GM12878 (cell line): ENCODE measurements around the gene SLC25A40. TPM values are rescaled to one million over a fixed set of nuclear protein-coding genes. Genes with fewer than 3 reads are reported as not detected.

Source experiments
- ATAC-seq: fragments of 200-7000 bp; cut with Tn5 transposase; 3 replicates; pipeline ENCODE4 v1.9.1; 2020; ENCODE audit warnings: mild to moderate bottlenecking, moderate library complexity
- BruUV-seq: library from RNA; stranded (reverse); fragments of 400-500 nt; replicated peaks from 2 replicates; lab custom pipeline; 2021; lab: Mats Ljungman, UMichigan
- CTCF ChIA-PET: fragments of 300-600 bp; sonication (Branson Sonifier 250); formaldehyde crosslinking; extraction: SDS; loops from one replicate; lab custom pipeline; 2021; ENCODE audit warnings: inconsistent platforms; lab: Yijun Ruan, JAX
- POLR2A ChIA-PET: fragments of 350-600 bp; formaldehyde crosslinking; extraction: SDS; loops from one replicate; lab custom pipeline; 2021; ENCODE audit warnings: inconsistent platforms; lab: Charles Lee
- RAD21 ChIA-PET: fragments of 300-600 bp; sonication (Branson Sonifier 250); formaldehyde crosslinking; loops from one replicate; lab custom pipeline; 2023; ENCODE audit warnings: antibody characterized with exemption; ENCODE audit not compliant: unreplicated experiment; lab: Charles Lee
- SMC1A ChIA-PET: fragments of 300-600 bp; sonication (Branson Sonifier 250); formaldehyde crosslinking; loops from one replicate; lab custom pipeline; 2023; ENCODE audit not compliant: unreplicated experiment, uncharacterized antibody; lab: Charles Lee
- DNase-seq: peaks from one replicate; pipeline ENCODE4 v3.0.0-alpha.2; 2011; ENCODE audit warnings: low read depth, low spot score
- FAIRE-seq: peaks from 3 replicates; lab custom pipeline; 2011; peaks lifted over from hg19 to GRCh38; lab: Jason Lieb, UNC
- H2AFZ ChIP-seq: 2 replicates; pipeline ENCODE4 v1.6.0; 2011; ENCODE audit warnings: low read depth, low read length, control low read depth; ENCODE audit not compliant: control insufficient read depth
- H3K27ac ChIP-seq: 2 replicates; pipeline ENCODE4 v1.5.1; 2011; ENCODE audit warnings: control low read depth; ENCODE audit not compliant: control insufficient read depth, insufficient read depth
- H3K27me3 ChIP-seq, 2 experiments: replicated peaks in 1 of 2; 2 replicates each; pipeline versions ENCODE4 v1.6.0 to v1.6.1; 2011; ENCODE audit warnings: low read length in 1 of 2; ENCODE audit not compliant: control insufficient read depth in 2 of 2, insufficient read depth in 2 of 2
- H3K36me3 ChIP-seq, 2 experiments: 2 replicates each; pipeline ENCODE4 v1.5.1; 2011; ENCODE audit warnings: low read length in 1 of 2; ENCODE audit not compliant: control insufficient read depth in 2 of 2, insufficient read depth in 2 of 2
- H3K4me1 ChIP-seq: 2 replicates; pipeline ENCODE4 v1.6.1; 2011; ENCODE audit warnings: mild to moderate bottlenecking, low read length, moderate library complexity, mixed read lengths; ENCODE audit not compliant: control insufficient read depth, insufficient read depth
- H3K4me2 ChIP-seq: 2 replicates; pipeline ENCODE4 v1.6.0; 2011; ENCODE audit warnings: control low read depth; ENCODE audit not compliant: control insufficient read depth, insufficient read depth
- H3K4me3 ChIP-seq: fragments of 200-600 bp; sonication (generic); 2 replicates; pipeline ENCODE4 v1.5.1; 2016
- H3K79me2 ChIP-seq: 2 replicates; pipeline ENCODE4 v1.6.0; 2011; ENCODE audit warnings: low read length; ENCODE audit not compliant: control insufficient read depth, insufficient read depth
- H3K9ac ChIP-seq: 2 replicates; pipeline ENCODE4 v1.8.0; 2011; ENCODE audit warnings: low read length, control low read depth, mixed read lengths; ENCODE audit not compliant: control insufficient read depth, insufficient read depth
- H3K9me3 ChIP-seq: replicated peaks from 3 replicates; pipeline ENCODE4 v1.5.1; 2011; ENCODE audit warnings: mild to moderate bottlenecking, low read length; ENCODE audit not compliant: control insufficient read depth, insufficient read depth
- H4K20me1 ChIP-seq: 2 replicates; pipeline ENCODE4 v1.6.0; 2011; ENCODE audit not compliant: control insufficient read depth, insufficient read depth
- ATF3 ChIP-seq: IDR thresholded peaks from 2 replicates; pipeline ENCODE4 v1.6.1; 2011; ENCODE audit warnings: low read depth, mild to moderate bottlenecking, low read length, moderate library complexity, borderline replicate concordance; ENCODE audit errors: extremely low read depth
- CREM ChIP-seq: IDR thresholded peaks from 2 replicates; pipeline ENCODE4 v1.6.1; 2014; ENCODE audit warnings: antibody characterized with exemption, low read depth
- CTCF ChIP-seq, 3 experiments: IDR thresholded peaks in 2 of 3; conservative IDR thresholded peaks in 1 of 3; 2 replicates each; pipeline ENCODE4 v1.5.1; 2011; ENCODE audit warnings: low read depth in 3 of 3, low read length in 3 of 3, mild to moderate bottlenecking in 3 of 3, control low read depth in 2 of 3, moderate library complexity in 2 of 3, inconsistent platforms in 1 of 3, mixed read lengths in 1 of 3; ENCODE audit not compliant: control insufficient read depth in 2 of 3, insufficient read depth in 1 of 3; ENCODE audit errors: extremely low read depth in 1 of 3
- E4F1 ChIP-seq: fragments of 450-650 bp; IDR thresholded peaks from 2 replicates; pipeline ENCODE4 v1.6.1; 2018; ENCODE audit warnings: borderline replicate concordance, mild to moderate bottlenecking; ENCODE audit not compliant: partially characterized antibody
- ELK1 ChIP-seq: IDR thresholded peaks from 2 replicates; pipeline ENCODE4 v1.6.1; 2012; ENCODE audit warnings: low read depth, low read length, improper control_type of control experiment
- EP300 ChIP-seq, 2 experiments: fragments of 150-350 bp in 1 of 2; IDR thresholded peaks; 2 replicates each; pipeline ENCODE4 v1.6.1; 2011 to 2012; ENCODE audit warnings: low read depth in 2 of 2, low read length in 2 of 2, borderline replicate concordance in 1 of 2, improper control_type of control experiment in 1 of 2, inconsistent platforms in 1 of 2; ENCODE audit not compliant: control insufficient read depth in 1 of 2
- FOXK2 ChIP-seq: fragments of 450-650 bp; IDR thresholded peaks from 2 replicates; pipeline ENCODE4 v1.6.1; 2017; ENCODE audit warnings: mild to moderate bottlenecking, moderate library complexity
- JUNB ChIP-seq: IDR thresholded peaks from 2 replicates; pipeline ENCODE4 v1.6.1; 2016; ENCODE audit warnings: antibody characterized with exemption, mild to moderate bottlenecking
- KLF5 ChIP-seq: fragments of 450-650 bp; IDR thresholded peaks from 2 replicates; pipeline ENCODE4 v1.6.1; 2014; ENCODE audit warnings: mild to moderate bottlenecking; ENCODE audit not compliant: partially characterized antibody
- NR2F1 ChIP-seq: fragments of 450-650 bp; conservative IDR thresholded peaks from 2 replicates; pipeline ENCODE4 v1.6.1; 2017; ENCODE audit warnings: mild to moderate bottlenecking
- RAD21 ChIP-seq: IDR thresholded peaks from 2 replicates; pipeline ENCODE4 v1.6.1; 2011; ENCODE audit warnings: mild to moderate bottlenecking, low read depth, low read length, moderate library complexity; ENCODE audit not compliant: insufficient read depth
- RB1 ChIP-seq: fragments of 450-650 bp; formaldehyde crosslinking; IDR thresholded peaks from 2 replicates; pipeline ENCODE4 v1.6.1; 2017; ENCODE audit warnings: mild to moderate bottlenecking, borderline replicate concordance
- SKIL ChIP-seq: fragments of 450-650 bp; IDR thresholded peaks from 2 replicates; pipeline ENCODE4 v1.6.1; 2017; ENCODE audit warnings: mild to moderate bottlenecking, low read depth, inconsistent platforms; ENCODE audit not compliant: poor library complexity, severe bottlenecking
- SMAD1 ChIP-seq: fragments of 450-650 bp; IDR thresholded peaks from 2 replicates; pipeline ENCODE4 v1.6.1; 2018; ENCODE audit warnings: mild to moderate bottlenecking, low read depth; ENCODE audit not compliant: partially characterized antibody
- STAT1 ChIP-seq: fragments of 450-650 bp; conservative IDR thresholded peaks from 2 replicates; pipeline ENCODE4 v1.6.1; 2014; ENCODE audit warnings: antibody characterized with exemption, mild to moderate bottlenecking
- SUPT20H ChIP-seq: IDR thresholded peaks from 2 replicates; pipeline ENCODE4 v1.6.1; 2011; ENCODE audit warnings: low read depth, mild to moderate bottlenecking, low read length, moderate library complexity, borderline replicate concordance; ENCODE audit not compliant: control insufficient read depth
- YBX1 ChIP-seq: fragments of 450-650 bp; IDR thresholded peaks from 2 replicates; pipeline ENCODE4 v1.6.1; 2016; ENCODE audit warnings: antibody characterized with exemption
- in situ Hi-C: fragments of 300-500 bp; cut with MboI; formaldehyde crosslinking; loops from 9 replicates; pipeline ENCODE4 v1.14.3; 2018; ENCODE audit warnings: mixed read lengths
- intact Hi-C: fragments of 100-400 bp; cut with micrococcal nuclease; formaldehyde crosslinking; loops from one replicate; pipeline ENCODE4 v1.14.2; 2022; ENCODE audit not compliant: unreplicated experiment
- polyA plus RNA-seq, 11 experiments: library from polyadenylated mRNA; depleted of rRNA in 4 of 11; unstranded in 6 of 11; stranded (reverse) in 5 of 11; fragments of >200 nt; fragmentation: Nextera tagmentation in 4 of 11; fragmentation: Illumina TruSeq in 1 of 11; extraction: Ambion mirVana in 4 of 11; extraction: Trizol in 1 of 11; gene quantifications; 1 replicate in 1 of 11; 2 replicates in 10 of 11; pipeline versions ENCODE4 v1.2.1 to v1.2.3, GENCODE V29; 2011 to 2016; ENCODE audit warnings: inconsistent platforms in 2 of 11, missing spikeins in 2 of 11, low read depth in 1 of 11
- total RNA-seq, 4 experiments: library from RNA; depleted of rRNA in 3 of 4; stranded (reverse); fragments of >200 nt in 3 of 4; fragmentation: Illumina TruSeq in 1 of 4; extraction: Trizol in 1 of 4; gene quantifications; 2 replicates each; pipeline versions ENCODE4 v1.2.1 to v1.2.3, GENCODE V29; 2013 to 2021

The SLC25A40 gene
- total and polyA plus RNA-seq, 10 of the 15 experiments (the other 5 are each of a cell fraction or from before 2014, with no cell fraction given) = 15.8 to 60.3 (median 22.2) TPM

- no peaks in the 10 kb centered on the region for H3K4me1 ChIP-seq
- H3K79me2 ChIP-seq = no peaks in the 10 kb centered on the region
- no peak overlapping the region for H2AFZ ChIP-seq
- ATAC-seq (no peak), FAIRE-seq (no peak), DNase-seq (no peak)
- H3K27ac ChIP-seq = no peak overlapping the region
- CTCF ChIA-PET = interaction anchor here (1.1 to 1.2 kb wide), 2 partner anchors 9 to 312 kb away, joined by 3 to 5 read pairs; no protein-coding TSS in a partner anchor
- no peaks in the 10 kb centered on the region for H3K9me3 ChIP-seq
- SMC1A ChIA-PET = interaction anchor here (0.7 to 1.6 kb wide), 4 partner anchors 8 to 54 kb away, joined by 3 to 5 read pairs (median 4); no protein-coding TSS in a partner anchor
- H3K9ac ChIP-seq = no peak overlapping the region
- H3K27me3 ChIP-seq = no peaks in the 10 kb centered on the region
- POLR2A ChIA-PET = no interaction called here
- H3K4me3 ChIP-seq = no peak overlapping the region
- in situ Hi-C loops = no loop called here
- BruUV-seq = no TSS peak
- H3K36me3 ChIP-seq = no peaks in the 10 kb centered on the region
- no peaks in the 10 kb centered on the region for H4K20me1 ChIP-seq
- RAD21 ChIA-PET = no interaction called here
- no peak overlapping the region for H3K4me2 ChIP-seq
- intact Hi-C loops = no loop called here
- no peak for TF ChIP-seq EP300 (IDR thresholded peaks at IDR 0.05; ENCODE audit: borderline replicate concordance in 1 of 2, control insufficient read depth in 1 of 2, low read depth in 2 of 2, low read length in 2 of 2)
- TF ChIP-seq KLF5 = no peak
- no peak for TF ChIP-seq STAT1
- TF ChIP-seq FOXK2 = no peak
- TF ChIP-seq SKIL = no peak
- TF ChIP-seq RAD21 = no peak
- no peak for TF ChIP-seq ELK1
- TF ChIP-seq CTCF (IDR thresholded peaks at IDR 0.05 in 2 of 3, conservative IDR thresholded peaks at IDR 0.05 in 1 of 3; ENCODE audit: control insufficient read depth in 2 of 3, extremely low read depth in 1 of 3, insufficient read depth in 1 of 3, low read depth in 3 of 3, low read length in 3 of 3) = no peak
- no peak for TF ChIP-seq E4F1
- no peak for TF ChIP-seq SMAD1
- TF ChIP-seq JUNB = no peak
- TF ChIP-seq SUPT20H = no peak
- no peak for TF ChIP-seq YBX1
- no peak for TF ChIP-seq ATF3
- TF ChIP-seq CREM = no peak
- TF ChIP-seq NR2F1 = no peak
- no peak for TF ChIP-seq RB1
Measured at GRCh38 chr7:87818336-87818735, 57.8 kb downstream of the SLC25A40 start.
